HG02943 (cell line): Measurements from ENCODE around the gene ALKBH8.
"Not testable (repeated sequence)": the region's sequence is repeated elsewhere in the genome, so short reads cannot be mapped to it uniquely, and the experiment has no call there.

Experiments used
- ATAC-seq: cut with Tn5 transposase; IDR thresholded peaks from one replicate; pipeline ENCODE4 v1.9.1; 2021; ENCODE audit warnings: mild to moderate bottlenecking, low read depth, moderate library complexity; ENCODE audit not compliant: unreplicated experiment

ALKBH8 gene

DNA sequence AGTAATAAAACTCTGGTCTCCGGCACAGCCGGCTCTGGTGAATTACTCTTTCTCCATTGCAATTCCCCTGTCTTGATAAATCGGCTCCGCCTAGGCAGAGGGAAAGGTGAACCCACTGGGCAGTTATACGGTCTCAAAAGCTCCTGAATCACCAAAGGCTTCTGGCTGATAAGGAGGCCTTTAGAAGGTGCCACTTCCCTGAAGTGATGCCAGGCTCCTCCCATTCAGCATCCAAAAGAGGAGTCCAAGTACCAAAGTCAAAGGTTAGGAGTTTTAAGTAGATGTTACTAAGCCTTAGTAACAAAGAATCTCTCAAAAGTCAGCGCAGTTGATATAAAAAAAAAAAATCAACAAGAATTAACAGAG is 11.8 kb upstream of the ALKBH8 start:
- no peak for ATAC-seq

DNA sequence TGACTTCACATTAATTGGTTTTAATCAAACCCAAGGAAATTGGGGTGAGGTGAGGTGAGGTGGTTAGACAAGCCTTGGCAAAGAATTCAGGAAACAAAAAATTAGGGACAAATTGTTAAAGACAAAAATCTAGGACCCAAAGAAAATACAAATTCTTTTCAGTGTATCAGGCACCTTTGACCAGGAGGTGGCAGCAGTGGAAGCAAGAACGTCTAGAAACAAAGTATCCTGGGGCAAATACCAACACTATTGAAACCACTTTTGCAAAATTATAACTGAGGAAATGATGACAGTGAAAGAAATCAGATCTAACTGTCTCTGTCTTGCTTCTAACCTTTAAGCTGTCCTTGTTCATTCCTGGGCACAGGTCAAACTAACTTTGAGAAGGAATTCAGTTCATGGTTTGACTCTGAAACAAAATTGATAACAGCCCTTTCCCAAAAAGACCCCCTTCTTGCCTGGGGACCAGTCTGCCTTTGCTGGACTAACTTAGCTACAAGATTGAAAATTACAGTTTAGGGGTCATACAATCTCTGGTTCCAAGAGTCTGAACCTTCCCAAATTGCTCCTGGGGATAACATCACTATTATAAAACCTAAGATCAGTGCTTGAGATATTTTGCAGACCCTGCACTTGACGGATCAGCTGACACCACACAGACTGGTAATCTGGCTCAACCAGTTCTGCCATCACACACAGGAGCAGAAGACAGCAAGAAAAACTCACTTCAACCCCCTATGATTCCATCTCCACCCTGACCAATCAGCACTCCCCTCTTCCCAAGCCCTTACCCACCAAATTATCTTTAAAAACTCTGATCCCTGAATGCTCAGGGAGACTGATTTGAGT is 11.2 kb upstream of the ALKBH8 start:
- not testable (repeated sequence) for ATAC-seq

DNA sequence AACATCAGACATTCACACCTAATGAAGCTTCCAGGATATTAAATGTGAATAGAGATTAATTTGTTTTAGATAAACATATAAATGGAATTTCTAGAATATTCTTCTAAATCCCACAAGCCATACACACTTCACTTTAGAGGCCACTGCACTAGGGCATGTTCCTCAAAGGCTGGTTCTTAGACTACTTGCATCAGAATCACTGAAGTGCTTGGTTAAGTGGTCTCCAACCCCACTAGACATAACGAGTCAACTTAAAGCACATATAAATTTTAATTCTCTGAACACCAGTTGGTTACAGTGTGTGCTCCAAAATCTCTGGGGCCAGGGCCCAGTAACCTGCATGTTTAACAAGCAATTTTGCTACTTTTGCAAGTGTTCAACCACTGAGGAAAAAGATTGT is 7.9 kb upstream of the ALKBH8 start:
- no peak for ATAC-seq

DNA sequence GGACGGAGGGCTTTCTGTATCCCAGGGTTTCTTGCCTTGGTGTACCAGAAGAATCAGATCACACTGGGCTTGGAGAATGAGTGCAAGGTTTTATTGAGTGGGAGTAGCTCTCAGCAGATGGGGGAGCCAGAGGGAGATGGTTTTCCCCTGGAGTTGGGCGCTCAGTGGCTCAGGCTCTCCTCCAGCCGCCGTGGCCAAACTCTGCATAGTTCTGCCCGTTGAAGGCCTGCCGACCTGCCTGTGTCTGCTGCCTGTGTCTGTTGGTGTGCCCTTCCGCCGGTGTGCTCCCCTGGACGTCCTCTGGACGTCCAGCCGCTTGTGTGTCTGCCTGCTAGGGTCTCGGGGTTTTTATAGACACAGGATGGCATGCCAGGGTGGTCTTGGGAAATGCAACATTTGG is 4.5 kb upstream of the ALKBH8 start:
- ATAC-seq: no peak

DNA sequence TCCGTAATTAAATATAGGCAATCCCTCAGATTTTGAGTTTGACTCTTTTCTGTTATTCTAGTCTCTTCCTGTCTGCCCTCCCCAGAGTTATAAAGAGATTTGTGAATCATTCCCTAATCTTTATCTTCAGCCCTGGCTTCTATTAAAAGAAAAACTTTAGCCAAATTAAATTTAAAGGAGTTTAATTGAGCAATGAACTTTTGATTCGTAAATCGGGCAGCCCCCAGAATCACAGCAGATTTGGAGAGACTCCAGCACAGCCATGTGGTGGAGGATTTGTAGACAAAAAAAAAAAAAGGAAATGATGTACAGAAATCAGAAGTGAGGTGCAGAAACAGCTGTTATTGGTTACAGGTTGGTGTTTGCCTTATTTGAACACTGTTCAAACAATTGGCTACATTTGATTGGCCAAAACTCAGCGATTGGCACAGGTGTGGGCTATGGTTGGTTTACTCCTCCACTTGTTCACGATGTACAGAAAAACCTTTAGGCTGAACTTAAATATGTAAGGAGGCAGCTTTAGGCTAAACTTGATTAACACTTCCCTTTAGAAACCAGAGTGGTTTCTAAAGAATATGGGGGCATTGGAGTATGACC is 2.3 kb upstream of the ALKBH8 start:
- no peak for ATAC-seq

DNA sequence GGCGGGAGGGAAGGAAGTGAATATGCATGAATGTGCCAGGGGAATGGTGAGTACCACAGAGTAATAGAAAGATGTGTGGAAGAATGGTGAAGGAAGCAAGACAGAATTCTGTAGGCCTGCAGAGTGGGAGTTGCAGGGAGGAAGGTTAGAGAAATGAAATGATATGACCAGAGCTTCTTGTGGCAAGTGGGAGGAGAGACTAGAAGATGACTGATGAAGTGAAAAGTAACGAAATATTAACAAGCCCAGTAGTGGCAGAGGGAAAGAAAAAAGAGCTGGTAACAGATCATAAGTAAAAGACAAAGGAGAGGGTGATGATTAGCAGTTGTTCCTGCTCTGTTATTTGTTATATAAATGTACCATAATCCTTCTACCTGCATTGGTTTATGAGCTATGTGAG is 1.0 kb upstream of the ALKBH8 start:
- no peak for ATAC-seq

DNA sequence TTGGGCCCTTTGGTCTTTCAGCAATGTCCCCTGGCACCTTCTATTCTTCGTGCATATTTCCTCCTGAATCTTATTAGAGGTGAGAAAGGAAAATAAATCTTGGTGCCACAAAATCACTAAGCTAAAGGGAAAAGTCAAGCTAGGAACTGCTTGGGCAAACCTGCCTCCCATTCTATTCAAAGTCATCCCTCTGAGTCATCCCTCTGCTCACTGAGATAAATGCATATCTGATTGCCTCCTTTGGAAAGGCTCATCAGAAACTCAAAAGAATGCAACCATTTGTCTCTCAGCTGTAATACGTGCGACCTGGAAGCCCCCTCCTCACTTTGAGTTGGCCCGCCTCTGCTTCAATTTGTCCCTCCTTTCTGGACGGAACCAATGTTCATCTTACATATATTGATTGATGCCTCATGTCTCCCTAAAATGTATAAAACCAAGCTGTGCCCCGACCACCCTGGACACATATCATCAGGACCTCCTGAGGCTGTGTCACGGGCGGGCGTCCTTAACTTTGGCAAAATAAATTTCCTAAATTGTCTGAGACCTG is 493 bp upstream of the ALKBH8 start:
- ATAC-seq: peak; percentile 2

DNA sequence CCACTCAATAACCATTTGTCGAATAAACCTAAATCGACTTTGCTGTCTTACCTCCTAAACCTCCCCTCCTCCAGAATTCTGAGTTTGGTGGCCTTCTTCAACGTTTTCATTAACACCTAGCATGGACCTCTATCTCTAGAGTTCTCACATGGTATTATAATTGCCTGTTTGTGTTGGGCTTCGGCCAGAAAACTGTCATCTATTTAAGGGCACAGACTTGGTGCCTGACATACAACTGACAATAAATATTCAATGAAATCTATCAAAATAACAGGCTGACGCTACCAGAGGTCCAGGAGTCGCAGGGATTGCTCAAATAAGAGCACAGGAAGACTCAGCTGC is 687 bp downstream of the ALKBH8 start:
- ATAC-seq: no peak

DNA sequence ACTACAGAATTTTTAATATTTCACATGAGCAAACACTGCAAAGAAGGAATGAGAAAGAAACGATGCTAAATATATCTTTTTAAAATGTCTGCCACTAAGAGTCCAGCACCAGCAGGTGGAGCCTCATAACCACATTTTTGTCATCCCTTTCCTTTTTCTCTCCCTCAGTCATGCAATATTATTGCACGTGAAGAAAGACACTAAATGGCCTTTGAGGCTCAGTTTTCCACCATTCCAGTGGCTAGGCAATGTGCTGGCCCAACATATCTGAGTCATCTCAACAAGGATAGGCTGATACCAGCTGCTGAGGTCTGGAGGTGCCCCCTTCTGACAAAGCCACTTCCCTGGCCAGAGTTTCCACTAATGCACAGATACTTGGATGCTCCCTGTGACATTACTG is 1.8 kb downstream of the ALKBH8 start:
- no peak for ATAC-seq

DNA sequence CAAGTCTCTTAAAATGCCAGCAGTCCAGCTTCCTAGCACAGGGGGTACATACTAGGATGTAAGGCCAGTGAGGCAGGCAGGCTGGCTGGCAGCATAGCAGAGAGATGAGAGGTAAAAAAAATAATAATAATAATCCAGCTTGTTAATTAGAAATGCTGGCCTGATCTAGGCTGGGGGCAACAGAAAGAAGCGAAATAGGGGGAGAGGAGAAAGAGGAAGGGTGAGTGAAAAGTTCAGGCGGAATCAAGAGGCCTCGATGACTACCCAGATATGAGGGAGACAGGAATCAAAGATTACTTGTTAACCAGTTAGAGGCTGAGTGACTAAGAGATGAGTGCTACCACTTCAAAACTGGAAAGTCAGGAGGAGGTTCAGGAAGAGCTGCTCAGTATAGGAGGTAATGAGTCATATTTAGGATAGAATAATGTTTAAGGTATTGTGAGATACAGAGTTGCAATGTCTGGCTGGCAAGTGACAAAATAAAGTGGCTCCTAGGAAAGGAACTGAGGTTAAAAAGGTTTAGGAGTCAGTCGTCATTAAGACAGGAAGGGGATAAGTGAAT is 2.8 kb downstream of the ALKBH8 start:
- ATAC-seq: no peak

DNA sequence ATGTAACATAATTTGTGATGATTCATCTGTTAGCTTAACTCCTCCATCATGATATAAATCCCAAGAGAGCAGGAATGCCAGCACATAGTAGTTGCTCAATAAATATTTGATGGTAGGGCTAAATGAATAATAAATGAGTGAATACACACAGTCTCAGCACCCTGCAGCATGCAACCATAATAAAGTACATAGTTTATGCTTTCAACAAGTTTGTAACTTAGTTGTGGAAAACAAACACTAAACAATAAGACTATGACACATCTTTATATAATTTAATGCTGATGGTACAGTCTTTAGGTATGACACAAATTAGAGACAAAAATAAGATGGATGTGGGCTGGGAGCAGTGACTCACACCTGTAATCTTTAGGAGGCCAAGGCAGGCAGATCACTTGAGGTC is 3.8 kb downstream of the ALKBH8 start:
- ATAC-seq: no peak

DNA sequence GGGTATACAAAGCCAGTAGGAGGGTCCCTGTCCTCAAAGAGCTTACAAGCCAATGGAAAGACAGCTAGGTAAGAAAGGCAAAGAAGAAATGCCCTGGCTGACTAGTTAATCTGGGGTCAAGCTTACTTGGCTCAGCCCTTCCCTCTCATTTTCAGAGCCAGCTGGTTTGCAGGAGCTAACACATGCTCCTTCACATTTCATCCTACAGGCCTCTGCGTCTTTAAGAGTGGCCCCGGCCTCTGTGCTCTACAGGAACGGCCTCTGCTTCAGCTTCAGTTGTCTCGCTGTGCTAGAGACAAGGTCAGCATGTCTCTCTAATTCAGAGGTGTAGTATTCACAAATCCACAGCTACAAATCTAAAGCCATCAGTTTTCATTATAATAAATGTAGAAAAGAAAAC is 15.2 kb downstream of the ALKBH8 start:
- no peak for ATAC-seq

DNA sequence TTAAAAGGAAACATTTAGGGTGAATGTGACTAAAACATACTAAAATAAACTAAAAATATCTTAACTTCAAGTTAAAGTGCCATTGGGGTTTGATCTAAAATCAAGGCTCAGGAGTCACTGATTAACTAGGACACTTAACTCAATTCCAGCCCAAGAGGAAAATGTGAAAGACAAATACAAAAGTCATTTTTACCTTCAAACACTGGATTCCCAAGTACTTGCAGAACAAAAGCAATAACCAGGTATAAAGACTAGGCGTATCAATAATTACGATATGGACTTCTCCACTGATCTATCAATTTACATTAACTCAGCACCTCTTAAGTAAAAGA is 15.6 kb downstream of the ALKBH8 start:
- ATAC-seq: no peak

DNA sequence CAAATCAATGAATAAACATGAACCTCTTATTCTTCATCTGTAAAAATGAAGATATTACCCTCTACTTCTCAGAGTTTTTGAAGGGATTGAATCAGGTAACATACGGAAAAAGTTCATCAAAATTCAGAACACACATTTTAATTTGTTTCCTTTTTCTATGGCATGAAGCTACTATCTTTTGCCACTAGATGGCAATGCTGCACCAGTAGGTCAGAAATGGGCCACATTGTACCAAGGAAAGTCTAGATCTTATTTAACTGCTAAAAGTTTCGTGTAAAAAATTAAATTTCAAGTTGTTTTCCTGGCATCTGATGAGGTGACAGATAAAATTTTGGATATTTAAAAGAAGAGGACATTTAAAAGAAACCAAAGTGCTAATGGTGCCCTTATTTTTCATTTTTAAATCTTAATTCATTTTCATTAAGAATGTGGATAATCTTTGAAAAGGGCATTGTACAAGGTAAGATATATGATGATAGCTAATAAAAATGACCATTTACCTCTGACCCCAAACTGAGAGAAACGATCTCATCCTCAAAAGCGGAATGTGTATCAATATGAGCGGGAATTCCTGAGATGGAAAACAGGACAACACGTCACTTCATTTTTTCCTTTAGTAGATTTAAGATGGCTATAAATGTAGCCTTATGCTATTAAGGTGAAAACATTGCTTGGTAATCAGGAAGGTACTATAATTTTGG is 16.1 kb downstream of the ALKBH8 start:
- ATAC-seq: no peak

DNA sequence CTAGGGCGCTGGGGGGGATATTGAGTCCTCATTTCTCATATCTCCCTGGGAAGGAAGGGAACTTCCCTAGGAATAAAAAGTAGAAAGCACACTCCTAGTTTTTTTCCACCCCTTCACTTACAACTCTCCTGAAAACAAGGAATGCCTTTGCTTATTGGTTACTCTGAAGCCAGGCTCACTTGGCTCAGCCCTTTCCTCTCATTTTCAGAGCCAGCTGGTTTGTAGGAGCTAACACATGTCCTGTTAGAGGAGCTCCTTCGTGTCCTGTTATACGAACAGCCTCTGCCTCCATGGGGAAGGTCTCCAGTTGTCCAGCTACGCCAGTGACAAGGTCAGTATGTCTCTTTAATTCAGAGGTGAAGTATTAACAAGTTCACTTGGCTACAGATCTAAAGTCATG is 17.6 kb downstream of the ALKBH8 start:
- no peak for ATAC-seq

DNA sequence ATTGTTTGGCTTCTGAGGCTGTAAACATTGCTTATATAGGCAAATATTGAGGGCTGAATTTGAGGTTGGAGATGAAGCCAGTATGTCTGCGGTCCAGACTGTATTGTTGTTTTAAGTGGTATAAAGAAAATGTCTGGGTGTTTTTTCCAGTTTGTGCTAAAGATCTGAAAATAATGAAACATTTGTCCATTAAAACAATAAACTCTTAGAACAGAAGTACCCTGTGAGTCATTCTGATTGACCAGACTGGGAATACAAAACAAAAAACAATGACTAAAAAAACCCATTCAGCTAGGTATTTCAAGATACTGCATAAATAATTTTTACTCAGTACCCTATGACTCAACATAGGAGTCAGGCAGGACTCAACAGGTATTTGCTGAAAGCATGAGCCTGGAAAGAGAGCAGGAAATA is 20.4 kb downstream of the ALKBH8 start:
- no peak for ATAC-seq

DNA sequence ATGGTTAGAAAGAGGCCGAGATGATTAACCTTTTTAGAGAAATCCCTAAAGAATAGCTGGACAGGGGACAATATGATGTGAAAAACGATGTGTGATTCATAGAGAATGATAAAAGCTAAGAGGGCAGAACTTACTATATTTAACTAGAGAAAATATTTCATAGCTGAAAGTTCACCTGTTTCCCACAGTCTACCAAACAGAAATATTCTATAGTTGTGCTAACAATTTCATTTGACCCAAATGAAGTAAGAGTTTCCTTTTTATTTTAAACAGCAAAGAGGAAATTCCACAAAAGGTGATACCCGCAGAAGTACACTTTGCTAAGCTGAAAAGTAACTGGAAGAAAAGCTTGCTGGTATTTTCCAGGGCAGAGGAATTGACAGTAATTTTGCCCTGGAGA is 26.7 kb downstream of the ALKBH8 start:
- no peak for ATAC-seq

DNA sequence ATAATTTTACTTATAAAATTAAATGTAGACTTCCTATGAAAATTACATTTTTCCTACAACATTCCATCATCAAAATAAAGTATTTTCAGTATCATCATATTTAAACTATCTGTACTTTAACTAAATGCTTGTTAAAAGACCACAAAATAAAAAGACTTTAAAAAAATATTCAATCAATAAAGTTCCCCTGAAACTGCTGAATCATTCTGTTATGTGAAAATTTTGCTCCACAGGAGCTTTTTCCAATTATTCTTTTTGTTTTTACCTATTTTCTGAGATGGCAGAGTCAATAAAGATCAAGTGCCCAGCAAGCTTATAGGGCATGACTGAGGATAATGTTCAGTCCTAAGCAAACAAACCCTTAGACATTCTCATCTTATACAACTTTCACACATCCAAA is 27.3 kb downstream of the ALKBH8 start:
- no peak for ATAC-seq

DNA sequence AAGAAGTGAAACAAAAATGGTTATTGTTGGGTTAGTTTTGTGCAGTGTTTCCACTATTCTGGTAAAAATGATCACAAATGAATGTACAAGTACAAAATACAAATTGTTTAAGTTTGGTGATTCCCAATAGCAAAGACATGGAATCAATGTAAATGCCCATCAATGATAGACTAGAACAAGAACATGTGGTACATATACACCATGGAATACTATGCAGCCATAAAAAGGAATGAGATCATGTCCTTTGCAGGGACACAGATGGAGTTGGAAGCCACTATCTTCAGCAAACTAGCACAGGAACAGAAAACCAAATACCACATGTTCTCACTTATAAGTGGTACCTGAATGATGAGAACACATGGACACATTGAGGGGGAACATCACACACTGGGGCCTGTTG is 28.4 kb downstream of the ALKBH8 start:
- not testable (repeated sequence) for ATAC-seq

DNA sequence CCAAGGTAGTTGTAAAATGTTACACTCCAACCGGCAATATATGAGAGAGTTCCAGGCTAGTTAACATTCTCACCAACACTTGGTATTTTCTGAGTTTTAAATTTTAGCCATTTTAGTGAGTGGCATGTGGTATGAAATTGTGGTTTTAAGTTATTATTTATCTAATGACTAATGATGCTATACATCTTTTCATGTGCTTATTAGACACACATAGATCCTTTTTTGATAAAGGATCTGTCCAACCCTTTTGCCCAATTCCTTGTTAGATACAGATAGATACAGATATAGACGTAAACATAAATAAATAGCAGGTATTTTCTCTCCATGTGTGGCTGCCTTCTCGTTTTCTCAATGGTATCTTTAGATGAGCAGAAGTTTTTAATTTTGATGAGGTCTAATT is 39.3 kb downstream of the ALKBH8 start:
- no peak for ATAC-seq

DNA sequence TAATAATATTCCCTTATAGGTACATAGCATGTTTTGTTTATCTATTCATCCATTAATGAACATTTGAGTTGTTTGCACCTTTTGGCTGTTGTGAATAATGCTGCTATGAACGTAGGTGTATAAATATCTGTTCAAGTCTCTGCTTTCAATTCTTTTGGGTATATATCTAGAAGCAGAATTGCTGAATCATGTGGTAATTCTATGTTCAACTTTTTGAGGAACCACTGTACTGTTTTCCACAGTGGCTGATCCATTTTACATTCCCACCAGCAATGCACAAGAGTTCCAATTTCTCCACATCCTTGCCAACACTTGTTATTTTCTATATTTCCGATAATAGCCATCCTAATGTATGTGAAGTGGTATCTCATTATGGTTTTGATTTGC is 56.7 kb downstream of the ALKBH8 start:
- ATAC-seq: no peak
